HL-60 (cell line): ENCODE measurements around the gene SLC46A1.

Source experiments
- DNase-seq, 2 experiments: peaks; one replicate each; pipeline ENCODE4 v3.0.0-alpha.2; 2010 to 2020; ENCODE audit warnings: low read depth in 1 of 2, low spot score in 1 of 2
- H3K27ac ChIP-seq: fragments of 250-450 bp; sonication (Bioruptor Pico); replicated peaks from 2 replicates; pipeline ENCODE4 v1.5.1; 2020; ENCODE audit warnings: mild to moderate bottlenecking, moderate library complexity
- H3K27me3 ChIP-seq: fragments of 250-450 bp; sonication (Bioruptor Pico); 2 replicates; pipeline ENCODE4 v1.5.1; 2021; ENCODE audit warnings: mild to moderate bottlenecking, moderate library complexity; ENCODE audit not compliant: insufficient read depth, poor library complexity, severe bottlenecking
- H3K4me3 ChIP-seq: replicated peaks from 2 replicates; pipeline ENCODE4 v1.5.1; 2011; ENCODE audit warnings: mild to moderate bottlenecking, control low read depth, low read length; ENCODE audit not compliant: insufficient read depth
- CTCF ChIP-seq: IDR thresholded peaks from one replicate; pipeline ENCODE4 v1.5.1; 2011; ENCODE audit warnings: low read length, control low read depth, inconsistent platforms; ENCODE audit not compliant: insufficient read depth
- GABPA ChIP-seq: IDR thresholded peaks from 2 replicates; pipeline ENCODE4 v1.6.1; 2012; ENCODE audit warnings: low read depth
- POLR2AphosphoS5 ChIP-seq: IDR thresholded peaks from 2 replicates; pipeline ENCODE4 v1.6.1; 2012; ENCODE audit warnings: low read depth
- REST ChIP-seq: IDR thresholded peaks from 2 replicates; pipeline ENCODE4 v1.6.1; 2012; ENCODE audit warnings: low read depth; ENCODE audit not compliant: insufficient replicate concordance
- SPI1 ChIP-seq: IDR thresholded peaks from 2 replicates; pipeline ENCODE4 v1.6.1; 2012; ENCODE audit warnings: low read depth, mild to moderate bottlenecking, borderline replicate concordance

SLC46A1 gene

GRCh38 chr17:28388106-28388505, 17.9 kb downstream of the SLC46A1 start:
- H3K4me3 ChIP-seq = no peak overlapping the region
- no peak for TF ChIP-seq POLR2AphosphoS5
- no peak for TF ChIP-seq GABPA
- no peak for TF ChIP-seq REST
- no peak for TF ChIP-seq SPI1
- no peak for TF ChIP-seq CTCF
- no peak overlapping the region for H3K27ac ChIP-seq
- peaks cover 16% of the 10 kb centered on the region for H3K27me3 ChIP-seq
- no peak for DNase-seq

- H3K27me3 ChIP-seq = peaks cover 17% of the 10 kb centered on the region
- no peak overlapping the region for H3K4me3 ChIP-seq
- H3K27ac ChIP-seq = no peak overlapping the region
- no peak for TF ChIP-seq POLR2AphosphoS5
- no peak for TF ChIP-seq CTCF
- no peak for TF ChIP-seq REST
- TF ChIP-seq GABPA = no peak
- no peak for TF ChIP-seq SPI1
- DNase-seq = no peak
Observed at GRCh38 chr17:28386391-28386790, 19.6 kb downstream of the SLC46A1 start.

- DNase-seq = no peak
- peaks cover 18% of the 10 kb centered on the region for H3K27me3 ChIP-seq
- H3K27ac ChIP-seq = no peak overlapping the region
- no peak for TF ChIP-seq GABPA
- TF ChIP-seq SPI1 = no peak
- no peak for TF ChIP-seq REST
- no peak for TF ChIP-seq POLR2AphosphoS5
- TF ChIP-seq CTCF = no peak
- no peak overlapping the region for H3K4me3 ChIP-seq
Observed at GRCh38 chr17:28385406-28385805, 20.6 kb downstream of the SLC46A1 start.
